A673 (cell line): ENCODE data around the gene SERINC4. TPM values are rescaled to one million over a fixed set of nuclear protein-coding genes. Genes with fewer than 3 reads are reported as not detected.
"Not testable (repeated sequence)": the region's sequence is repeated elsewhere in the genome, so short reads cannot be mapped to it uniquely, and the experiment has no call there.

Experiments
- BruUV-seq: library from RNA; stranded (reverse); fragments of 400-500 nt; replicated peaks from 2 replicates; lab custom pipeline; 2021; lab: Mats Ljungman, UMichigan
- CTCF ChIA-PET: fragments of 300-600 bp; sonication (Branson Sonifier 250); formaldehyde crosslinking; loops from one replicate; lab custom pipeline; 2022; ENCODE audit warnings: antibody characterized with exemption; lab: Charles Lee
- POLR2A ChIA-PET: fragments of 300-600 bp; sonication (Branson Sonifier 250); formaldehyde crosslinking; loops from one replicate; lab custom pipeline; 2022; ENCODE audit warnings: antibody characterized with exemption; ENCODE audit not compliant: low non-redundant PET; lab: Charles Lee
- DNase-seq: peaks from one replicate; pipeline ENCODE4 v3.0.0-alpha.2; 2015; ENCODE audit warnings: low spot score
- H3K27ac ChIP-seq: fragments of 200-600 bp; sonication (generic); 2 replicates; pipeline ENCODE4 v1.5.1; 2016; ENCODE audit warnings: mixed run types, low read depth, mild to moderate bottlenecking, mixed read lengths, antibody characterized with exemption, low read length; ENCODE audit not compliant: poor library complexity, severe bottlenecking
- H3K27me3 ChIP-seq: fragments of 200-600 bp; sonication (generic); replicated peaks from 2 replicates; pipeline ENCODE4 v1.6.1; 2017; ENCODE audit warnings: mixed run types, low read depth, mild to moderate bottlenecking, mixed read lengths, antibody characterized with exemption, low read length; ENCODE audit not compliant: insufficient read depth, poor library complexity
- H3K36me3 ChIP-seq: fragments of 200-600 bp; sonication (generic); 2 replicates; pipeline ENCODE4 v1.6.1; 2016; ENCODE audit warnings: mixed run types, mild to moderate bottlenecking, mixed read lengths, antibody characterized with exemption, low read length; ENCODE audit not compliant: insufficient read depth, poor library complexity, severe bottlenecking
- H3K4me1 ChIP-seq: fragments of 200-600 bp; sonication (generic); 2 replicates; pipeline ENCODE4 v1.6.1; 2017; ENCODE audit warnings: mixed run types, mild to moderate bottlenecking, mixed read lengths, antibody characterized with exemption, low read length; ENCODE audit not compliant: insufficient read depth, poor library complexity, severe bottlenecking
- H3K4me3 ChIP-seq: fragments of 200-600 bp; sonication (generic); 2 replicates; pipeline ENCODE4 v1.5.1; 2016; ENCODE audit warnings: low read depth, mixed run types, mild to moderate bottlenecking, mixed read lengths, low read length; ENCODE audit not compliant: poor library complexity, severe bottlenecking
- H3K9me3 ChIP-seq: fragments of 200-600 bp; sonication (generic); 2 replicates; pipeline ENCODE4 v1.6.1; 2016; ENCODE audit warnings: mixed run types, low read depth, mild to moderate bottlenecking, mixed read lengths, antibody characterized with exemption, low read length; ENCODE audit not compliant: poor library complexity, severe bottlenecking
- EZH2 ChIP-seq: fragments of 200-600 bp; sonication (generic); IDR thresholded peaks from 2 replicates; pipeline ENCODE4 v1.6.1; 2017; ENCODE audit warnings: borderline replicate concordance, low read depth, mild to moderate bottlenecking, mixed read lengths, antibody characterized with exemption, low read length; ENCODE audit not compliant: poor library complexity, severe bottlenecking
- intact Hi-C: fragments of 100-400 bp; cut with micrococcal nuclease; formaldehyde crosslinking; loops from one replicate; pipeline ENCODE4 v1.10.0; 2022; ENCODE audit not compliant: unreplicated experiment
- total RNA-seq: library from RNA; stranded (reverse); gene quantifications from 2 replicates; pipeline ENCODE4 v1.2.3, GENCODE V29; 2021
- TF ChIP-seq, protein P1 (sequence below): fragments of 300-800, 200-600 bp; sonication (generic); conservative IDR thresholded peaks from 2 replicates; pipeline ENCODE4 v1.5.1; 2017; ENCODE audit warnings: low read depth, mild to moderate bottlenecking, antibody characterized with exemption, low read length, moderate library complexity, mixed read lengths

Gene SERINC4
- total RNA-seq, 1 experiment from 2014 or later = not detected

DNA sequence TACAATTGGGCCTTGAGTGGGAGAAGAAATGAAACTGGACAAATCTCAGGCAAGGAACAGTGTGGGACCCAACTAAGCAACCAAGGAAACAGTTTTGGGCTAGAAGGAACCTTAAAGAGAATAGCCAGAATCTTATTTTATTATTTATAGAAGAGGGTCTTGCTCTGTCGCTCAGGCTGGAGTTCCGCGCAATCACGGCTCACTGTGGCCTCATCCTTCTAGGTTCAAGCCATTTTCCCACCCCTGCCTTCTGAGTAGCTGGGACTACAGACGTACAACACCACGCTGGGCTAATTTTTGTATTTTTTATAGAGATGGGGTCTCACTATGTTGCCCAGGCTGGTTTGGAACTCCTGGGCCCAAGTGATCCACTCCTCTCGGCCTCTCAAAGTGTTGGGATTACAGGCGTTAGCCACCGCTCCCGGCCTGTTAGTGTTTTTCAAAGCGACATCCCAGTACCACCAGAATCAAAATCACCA lies 26.0 kb upstream of the SERINC4 start:
- Histone ChIP-seq H3K27me3 (no peaks in the 10 kb centered on the region), H3K9me3 (no peaks in the 10 kb centered on the region), H3K4me1 (peaks cover 7% of the 10 kb centered on the region), H3K4me3 (peak overlapping the region; percentile 72), H3K27ac (peak overlapping the region; percentile 92), H3K36me3 (peaks cover 21% of the 10 kb centered on the region)
- ChIA-PET POLR2A (no interaction called here), CTCF (no interaction called here)
- no peak for DNase-seq
- TF ChIP-seq EZH2 = no peak
- TF ChIP-seq, protein P1, sequence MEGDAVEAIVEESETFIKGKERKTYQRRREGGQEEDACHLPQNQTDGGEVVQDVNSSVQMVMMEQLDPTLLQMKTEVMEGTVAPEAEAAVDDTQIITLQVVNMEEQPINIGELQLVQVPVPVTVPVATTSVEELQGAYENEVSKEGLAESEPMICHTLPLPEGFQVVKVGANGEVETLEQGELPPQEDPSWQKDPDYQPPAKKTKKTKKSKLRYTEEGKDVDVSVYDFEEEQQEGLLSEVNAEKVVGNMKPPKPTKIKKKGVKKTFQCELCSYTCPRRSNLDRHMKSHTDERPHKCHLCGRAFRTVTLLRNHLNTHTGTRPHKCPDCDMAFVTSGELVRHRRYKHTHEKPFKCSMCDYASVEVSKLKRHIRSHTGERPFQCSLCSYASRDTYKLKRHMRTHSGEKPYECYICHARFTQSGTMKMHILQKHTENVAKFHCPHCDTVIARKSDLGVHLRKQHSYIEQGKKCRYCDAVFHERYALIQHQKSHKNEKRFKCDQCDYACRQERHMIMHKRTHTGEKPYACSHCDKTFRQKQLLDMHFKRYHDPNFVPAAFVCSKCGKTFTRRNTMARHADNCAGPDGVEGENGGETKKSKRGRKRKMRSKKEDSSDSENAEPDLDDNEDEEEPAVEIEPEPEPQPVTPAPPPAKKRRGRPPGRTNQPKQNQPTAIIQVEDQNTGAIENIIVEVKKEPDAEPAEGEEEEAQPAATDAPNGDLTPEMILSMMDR = no peak
- BruUV-seq = no TSS peak
- intact Hi-C loops = no loop called here

DNA sequence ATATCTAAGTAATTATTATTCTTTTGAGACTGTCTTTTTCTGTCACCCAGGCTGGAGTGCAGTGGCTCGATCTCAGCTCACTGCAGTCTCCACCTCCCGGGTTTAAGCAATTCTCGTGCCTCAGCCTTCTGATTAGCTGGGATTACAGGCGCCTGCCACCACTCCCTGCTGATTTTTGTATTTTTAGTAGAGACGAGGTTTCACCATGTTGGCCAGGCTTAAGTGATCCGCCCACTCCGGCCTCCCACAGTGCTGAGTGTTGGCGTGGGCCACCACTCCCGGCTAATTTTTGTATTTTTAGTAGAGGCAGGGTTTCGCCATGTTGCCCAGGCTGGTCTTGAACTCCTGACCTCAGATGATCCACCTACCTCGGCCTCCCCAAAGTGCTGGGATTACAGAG lies 25.3 kb upstream of the SERINC4 start:
- H3K9me3 ChIP-seq, DNase-seq, BruUV-seq, POLR2A ChIA-PET, H3K27me3 ChIP-seq, intact Hi-C loops, H3K4me3 ChIP-seq, H3K4me1 ChIP-seq, H3K27ac ChIP-seq: not testable (repeated sequence)
- H3K36me3 ChIP-seq = peaks cover 18% of the 10 kb centered on the region
- CTCF ChIA-PET = interaction anchor here (1.3 kb wide), 1 partner anchor 25 kb away, joined by 3 read pairs; the partner anchor contains the start of genes HYPK and SERINC4

DNA sequence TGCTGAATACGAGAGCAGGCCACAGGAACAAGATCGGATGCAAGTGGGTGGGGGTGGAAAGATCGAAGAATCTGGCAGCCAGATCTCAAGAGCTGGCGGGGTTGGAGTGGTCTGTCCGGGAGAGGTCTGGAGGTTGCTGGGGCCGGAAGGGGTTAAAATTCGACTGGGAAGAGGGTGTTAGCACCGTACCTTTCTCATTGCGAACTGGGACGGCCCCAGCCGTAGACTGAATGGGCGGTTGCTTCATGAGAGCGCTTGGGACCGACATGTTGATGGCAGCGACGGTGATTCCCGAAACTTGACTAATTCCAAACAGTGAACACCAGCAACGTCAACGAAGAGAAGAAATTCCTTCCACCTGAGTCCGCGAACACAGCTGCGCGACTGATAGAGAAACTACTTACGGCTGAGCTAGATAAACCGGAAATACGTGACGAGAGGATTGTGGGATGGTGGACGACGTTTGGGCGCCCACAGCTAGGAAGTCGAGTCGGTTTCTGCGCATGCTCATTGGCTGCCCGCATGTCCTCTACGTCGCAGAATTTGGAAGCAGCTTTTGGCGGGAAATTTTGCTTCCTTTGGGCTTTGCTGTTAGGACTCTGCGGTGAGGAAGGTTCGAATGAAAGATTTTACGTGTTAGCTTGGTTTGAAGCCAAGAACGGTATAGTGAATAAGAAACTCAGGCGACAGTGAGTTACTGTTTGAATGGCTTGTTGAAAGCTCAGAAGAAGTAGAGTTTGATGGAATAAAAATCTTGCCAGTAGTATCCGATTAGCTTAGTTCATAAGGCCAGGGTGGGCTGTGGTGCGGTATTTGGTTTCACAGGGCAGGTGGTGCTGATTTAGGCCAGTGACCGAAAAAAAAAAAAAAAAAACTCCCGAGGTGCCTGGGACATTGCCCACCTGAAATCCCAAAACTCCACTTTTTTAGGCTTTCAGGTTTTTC lies 24.6 kb upstream of the SERINC4 start, which contains the start of gene MFAP1:
Gene MFAP1, minus strand, starts transcription at position 389 of the 945 bp plus-strand sequence. Its CDS starts 121 bp downstream, at position 268.
- intact Hi-C loops = no loop called here
- Histone ChIP-seq H3K27ac (peak within 1 kb of the TSS; percentile 80), H3K4me3 (peak within 1 kb of the TSS; percentile 86), H3K9me3 (no peaks in the 10 kb centered on the region), H3K36me3 (peaks cover 12% of the 10 kb centered on the region), H3K27me3 (no peaks in the 10 kb centered on the region), H3K4me1 (peaks cover 3% of the 10 kb centered on the region)
- POLR2A ChIA-PET = no interaction called here
- DNase-seq = peak; percentile 98
- BruUV-seq = TSS peak; percentile 85
- no peak for TF ChIP-seq EZH2
- TF ChIP-seq, protein P1 = no peak
- CTCF ChIA-PET = interaction anchor here (1.3 kb wide), 1 partner anchor 24 kb away, joined by 3 read pairs; the partner anchor contains the start of genes HYPK and SERINC4
